Neural crest cell (in vitro differentiated cells): ENCODE results near the gene CAV2. TPM values are rescaled to one million over a fixed set of nuclear protein-coding genes. Genes with fewer than 3 reads are reported as not detected.
A peak's percentile ranks its signal among the peaks of the same experiment; 100 is the strongest.

Experiments used
- DNase-seq: peaks from one replicate; pipeline ENCODE4 v3.0.0; 2021; ENCODE audit warnings: low read depth, mixed read lengths, low spot score
- H3K27ac Mint-ChIP-seq: one replicate; pipeline ENCODE4 v1.8.0; 2021; ENCODE audit warnings: mild to moderate bottlenecking, mixed read lengths; ENCODE audit not compliant: unreplicated experiment
- H3K27me3 Mint-ChIP-seq: 2 replicates; pipeline ENCODE4 v1.8.0; 2021; ENCODE audit warnings: low read depth, mild to moderate bottlenecking, mixed read lengths
- H3K36me3 Mint-ChIP-seq: 2 replicates; pipeline ENCODE4 v1.8.0; 2021; ENCODE audit warnings: low read depth, mild to moderate bottlenecking, mixed read lengths
- H3K4me1 Mint-ChIP-seq: 2 replicates; pipeline ENCODE4 v1.8.0; 2021; ENCODE audit warnings: mixed read lengths
- H3K4me3 Mint-ChIP-seq: one replicate; pipeline ENCODE4 v1.8.0; 2021; ENCODE audit warnings: mild to moderate bottlenecking, mixed read lengths
- H3K9me3 Mint-ChIP-seq: 2 replicates; pipeline ENCODE4 v1.8.0; 2021; ENCODE audit warnings: mixed read lengths
- long read RNA-seq: library from polyadenylated mRNA; unstranded; transcript quantifications from one replicate; pipeline ENCODE4 v2.0.0, GENCODE V29; 2020
- total RNA-seq: library from RNA; stranded (reverse); gene quantifications from 2 replicates; pipeline ENCODE4 v1.2.1, GENCODE V29; 2021
- TF ChIP-seq, protein P1 (sequence below): fragments of 200-600 bp; sonication (generic); conservative IDR thresholded peaks from 2 replicates; pipeline ENCODE4 v1.5.0; 2021; ENCODE audit warnings: antibody characterized with exemption, mild to moderate bottlenecking

Gene CAV2, protein sequence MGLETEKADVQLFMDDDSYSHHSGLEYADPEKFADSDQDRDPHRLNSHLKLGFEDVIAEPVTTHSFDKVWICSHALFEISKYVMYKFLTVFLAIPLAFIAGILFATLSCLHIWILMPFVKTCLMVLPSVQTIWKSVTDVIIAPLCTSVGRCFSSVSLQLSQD
- 1.6 and 1.9 TPM in 2 replicates for total RNA-seq
- long read RNA-seq, partial matches to known transcripts, result 0 of 1 reads
- long read RNA-seq, other reads (novel, unspliced or antisense), result 0 of 1 reads

DNA sequence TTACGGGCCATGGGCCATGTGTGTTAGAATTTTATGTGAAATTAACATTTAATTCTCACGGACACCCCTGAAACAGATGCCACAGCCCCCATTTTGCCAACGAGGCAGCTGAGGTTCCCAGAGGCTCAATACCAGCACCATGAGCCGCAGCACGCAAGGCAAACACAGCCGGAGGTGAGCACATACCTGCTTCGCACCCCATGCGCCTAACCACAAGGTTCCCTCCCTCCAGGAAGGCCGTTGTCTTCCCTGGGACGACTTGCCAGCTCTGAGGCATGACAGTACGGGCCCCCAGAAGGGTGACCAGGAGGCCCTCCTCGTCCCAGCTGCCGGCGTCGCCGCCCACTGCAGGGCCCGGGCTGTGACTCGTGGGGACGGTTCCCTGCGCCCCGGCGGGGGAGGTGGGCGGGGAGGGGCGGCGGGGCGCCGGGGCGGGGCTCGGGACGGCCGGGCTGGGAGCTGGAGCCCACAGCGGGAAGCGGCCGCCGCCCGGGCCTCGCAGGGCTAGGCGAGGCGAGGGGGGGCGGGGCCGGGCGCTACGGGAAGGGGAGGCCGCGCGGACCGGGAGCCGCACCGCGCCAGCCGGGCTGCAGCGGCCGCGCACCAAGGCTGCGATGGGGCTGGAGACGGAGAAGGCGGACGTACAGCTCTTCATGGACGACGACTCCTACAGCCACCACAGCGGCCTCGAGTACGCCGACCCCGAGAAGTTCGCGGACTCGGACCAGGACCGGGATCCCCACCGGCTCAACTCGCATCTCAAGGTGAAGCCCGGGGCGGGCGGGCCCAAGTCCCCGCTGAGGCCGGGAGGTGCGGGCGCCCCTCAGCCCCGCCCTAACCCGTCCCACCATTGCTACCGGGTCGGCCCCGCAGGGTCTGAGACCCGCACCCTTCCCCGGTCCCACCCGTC lies at the start of gene CAV2:
Gene CAV2, plus strand, starts transcription at position 571 of the 910 bp plus-strand sequence. Its CDS starts 44 bp downstream, at position 615.
- TF ChIP-seq, protein P1, sequence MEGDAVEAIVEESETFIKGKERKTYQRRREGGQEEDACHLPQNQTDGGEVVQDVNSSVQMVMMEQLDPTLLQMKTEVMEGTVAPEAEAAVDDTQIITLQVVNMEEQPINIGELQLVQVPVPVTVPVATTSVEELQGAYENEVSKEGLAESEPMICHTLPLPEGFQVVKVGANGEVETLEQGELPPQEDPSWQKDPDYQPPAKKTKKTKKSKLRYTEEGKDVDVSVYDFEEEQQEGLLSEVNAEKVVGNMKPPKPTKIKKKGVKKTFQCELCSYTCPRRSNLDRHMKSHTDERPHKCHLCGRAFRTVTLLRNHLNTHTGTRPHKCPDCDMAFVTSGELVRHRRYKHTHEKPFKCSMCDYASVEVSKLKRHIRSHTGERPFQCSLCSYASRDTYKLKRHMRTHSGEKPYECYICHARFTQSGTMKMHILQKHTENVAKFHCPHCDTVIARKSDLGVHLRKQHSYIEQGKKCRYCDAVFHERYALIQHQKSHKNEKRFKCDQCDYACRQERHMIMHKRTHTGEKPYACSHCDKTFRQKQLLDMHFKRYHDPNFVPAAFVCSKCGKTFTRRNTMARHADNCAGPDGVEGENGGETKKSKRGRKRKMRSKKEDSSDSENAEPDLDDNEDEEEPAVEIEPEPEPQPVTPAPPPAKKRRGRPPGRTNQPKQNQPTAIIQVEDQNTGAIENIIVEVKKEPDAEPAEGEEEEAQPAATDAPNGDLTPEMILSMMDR, result no peak
- Mint-ChIP-seq H3K4me3 (peak within 1 kb of the TSS; percentile 88), H3K36me3 (no peaks in the 10 kb centered on the region), H3K9me3 (peaks cover 4% of the 10 kb centered on the region), H3K27me3 (peaks cover 51% of the 10 kb centered on the region), H3K4me1 (peaks cover 9% of the 10 kb centered on the region), H3K27ac (no peak within 1 kb of the TSS)
- peak; percentile 20 for DNase-seq

DNA sequence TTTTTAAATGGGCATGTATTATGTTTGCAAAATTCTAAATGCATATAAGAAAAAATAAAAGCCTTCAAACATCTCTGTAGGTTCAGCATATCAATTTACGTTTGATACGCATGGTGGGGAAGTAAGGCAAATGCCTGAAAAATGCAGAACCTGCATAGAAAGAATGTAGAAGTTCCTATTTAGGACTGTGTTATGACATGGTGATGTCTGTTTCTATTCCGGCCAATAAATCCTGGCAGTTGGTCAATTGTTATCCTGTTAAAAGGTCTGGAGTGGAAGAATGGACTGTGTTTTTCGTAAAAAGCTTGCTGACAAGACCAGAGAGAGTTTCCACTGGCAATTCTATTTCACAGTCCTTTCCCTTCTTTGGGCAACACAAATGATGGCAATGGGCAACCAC lies 49.6 kb upstream of the CAV2 start:
- no peak for DNase-seq
- Mint-ChIP-seq H3K27ac (no peak overlapping the region), H3K27me3 (no peaks in the 10 kb centered on the region), H3K4me1 (peaks cover 3% of the 10 kb centered on the region), H3K36me3 (no peaks in the 10 kb centered on the region), H3K9me3 (no peaks in the 10 kb centered on the region), H3K4me3 (no peak overlapping the region)
- TF ChIP-seq, protein P1, result no peak

DNA sequence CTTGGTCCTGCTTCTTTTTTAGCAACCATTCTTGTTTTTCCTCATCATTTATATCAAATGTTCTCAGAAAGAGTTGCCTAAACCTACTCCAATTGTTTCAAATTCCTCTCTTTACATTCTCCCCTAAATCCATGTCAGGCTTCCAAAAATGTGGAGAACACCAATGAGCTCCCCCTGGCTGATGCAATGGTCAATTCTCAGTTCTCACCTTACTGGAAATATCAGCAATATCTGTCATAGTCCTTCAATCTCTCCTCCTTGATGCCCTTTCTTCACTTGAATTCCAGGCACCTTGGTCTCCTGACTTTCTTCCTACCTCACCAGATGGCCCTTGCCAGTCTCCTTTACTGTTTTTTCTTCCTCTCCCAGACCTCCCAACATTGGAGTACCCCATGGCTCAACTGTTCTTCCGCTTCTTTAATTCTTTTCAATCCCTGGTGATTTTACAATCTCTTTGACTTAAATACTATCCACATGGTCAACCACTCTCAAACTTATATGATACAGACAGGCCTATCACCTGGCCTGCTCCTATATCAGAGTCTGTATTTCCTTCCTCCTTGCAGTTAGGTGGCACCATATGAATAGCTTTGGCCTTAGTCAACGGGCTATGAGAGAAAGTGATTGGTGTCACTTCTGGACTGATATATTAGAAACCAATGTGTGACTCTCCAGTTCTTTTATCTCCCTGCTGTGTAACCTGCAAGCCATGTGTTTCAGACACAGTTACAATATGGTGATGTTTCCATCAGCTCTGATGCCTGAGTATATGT lies 47.4 kb upstream of the CAV2 start:
- no peaks in the 10 kb centered on the region for H3K36me3 Mint-ChIP-seq
- no peaks in the 10 kb centered on the region for H3K9me3 Mint-ChIP-seq
- H3K27me3 Mint-ChIP-seq, result no peaks in the 10 kb centered on the region
- H3K4me3 Mint-ChIP-seq, result no peak overlapping the region
- TF ChIP-seq, protein P1, result no peak
- peaks cover 3% of the 10 kb centered on the region for H3K4me1 Mint-ChIP-seq
- DNase-seq, result no peak
- no peak overlapping the region for H3K27ac Mint-ChIP-seq

DNA sequence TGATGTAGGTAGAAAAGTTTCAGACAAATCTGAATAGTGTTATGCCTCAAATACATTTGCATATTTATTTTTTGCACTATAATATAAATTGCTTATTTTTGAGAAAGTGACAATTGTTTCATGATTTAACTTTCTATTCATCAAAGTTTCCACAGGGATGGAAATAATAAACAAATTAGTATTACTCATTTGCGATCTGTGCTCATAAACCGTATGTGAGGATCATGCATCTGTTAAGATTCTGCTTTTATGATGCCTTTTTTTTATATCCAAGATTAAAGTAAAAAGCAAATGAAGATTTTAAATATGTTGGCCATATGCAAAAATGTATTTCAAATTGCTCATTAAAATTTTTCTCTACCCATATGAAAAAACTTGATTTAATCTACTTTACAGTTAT lies 45.2 kb upstream of the CAV2 start:
- H3K27ac Mint-ChIP-seq, result no peak overlapping the region
- DNase-seq, result no peak
- TF ChIP-seq, protein P1, result no peak

DNA sequence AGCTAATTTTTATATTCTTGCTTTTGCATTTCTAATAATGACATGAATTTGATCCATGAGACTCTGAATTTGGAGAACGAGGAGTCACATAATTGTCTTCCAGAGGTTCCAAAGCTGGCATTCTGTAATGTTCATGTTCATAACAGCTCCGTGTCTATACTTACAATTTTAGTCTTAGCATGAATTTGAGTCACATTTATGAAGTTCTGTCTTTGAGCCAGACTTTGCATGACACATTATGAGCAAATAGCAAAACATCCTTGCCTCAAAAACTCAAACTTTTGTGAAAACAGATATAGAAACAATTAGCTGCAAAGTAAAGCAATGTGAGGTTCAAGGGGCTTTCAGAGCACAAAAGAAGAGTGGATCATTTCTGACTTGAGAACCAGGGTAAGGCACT lies 44.5 kb upstream of the CAV2 start:
- DNase-seq, result no peak
- TF ChIP-seq, protein P1, result no peak
- Mint-ChIP-seq H3K4me1 (no peaks in the 10 kb centered on the region), H3K27ac (no peak overlapping the region), H3K9me3 (no peaks in the 10 kb centered on the region), H3K36me3 (no peaks in the 10 kb centered on the region), H3K4me3 (no peak overlapping the region), H3K27me3 (no peaks in the 10 kb centered on the region)

More for the DNA sequence above, 45.2 kb upstream of the CAV2 start:
- no peaks in the 10 kb centered on the region for H3K36me3 Mint-ChIP-seq
- no peak overlapping the region for H3K4me3 Mint-ChIP-seq
- no peaks in the 10 kb centered on the region for H3K9me3 Mint-ChIP-seq
- H3K27me3 Mint-ChIP-seq, result no peaks in the 10 kb centered on the region
- H3K4me1 Mint-ChIP-seq, result no peaks in the 10 kb centered on the region
